Activated T-cell treated with anti-CD3 and anti-CD28 coated beads for 1 hour (primary cell): ENCODE results near the gene LGR6.

ENCODE experiments used
- DNase-seq: peaks from one replicate; pipeline ENCODE4 v3.0.0-alpha.2; 2020; ENCODE audit warnings: low read depth

The LGR6 gene

DNA sequence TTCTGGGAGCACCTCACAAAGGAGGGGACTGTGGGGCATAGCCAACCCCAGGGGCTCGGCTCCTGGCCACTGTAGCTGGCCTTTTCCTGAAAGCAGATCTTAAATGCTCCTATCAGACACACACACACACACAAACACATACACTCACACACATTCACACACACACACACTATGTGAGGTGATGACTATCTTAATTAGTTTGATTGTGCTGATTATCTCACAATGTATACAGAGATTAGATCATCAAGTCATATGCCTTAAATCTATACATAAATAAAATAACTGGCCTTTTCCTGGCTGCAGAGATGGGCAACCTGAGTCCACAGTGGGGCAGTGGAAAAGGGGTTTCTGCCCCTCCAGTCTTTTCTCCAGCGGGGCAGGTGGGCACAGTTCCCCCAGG lies 27.1 kb downstream of the LGR6 start:
- no peak for DNase-seq

GRCh38 chr1:202221911-202222909 lies 28.6 kb downstream of the LGR6 start:
- DNase-seq, result no peak

GRCh38 chr1:202223121-202223860 lies 29.7 kb downstream of the LGR6 start:
- no peak for DNase-seq

GRCh38 chr1:202224453-202224852 lies 30.9 kb downstream of the LGR6 start:
- DNase-seq, result no peak

- DNase-seq, result no peak
Measured at GRCh38 chr1:202225131-202225530, 31.5 kb downstream of the LGR6 start.

- no peak for DNase-seq
Measured at GRCh38 chr1:202227053-202227672, 33.6 kb downstream of the LGR6 start.

DNA sequence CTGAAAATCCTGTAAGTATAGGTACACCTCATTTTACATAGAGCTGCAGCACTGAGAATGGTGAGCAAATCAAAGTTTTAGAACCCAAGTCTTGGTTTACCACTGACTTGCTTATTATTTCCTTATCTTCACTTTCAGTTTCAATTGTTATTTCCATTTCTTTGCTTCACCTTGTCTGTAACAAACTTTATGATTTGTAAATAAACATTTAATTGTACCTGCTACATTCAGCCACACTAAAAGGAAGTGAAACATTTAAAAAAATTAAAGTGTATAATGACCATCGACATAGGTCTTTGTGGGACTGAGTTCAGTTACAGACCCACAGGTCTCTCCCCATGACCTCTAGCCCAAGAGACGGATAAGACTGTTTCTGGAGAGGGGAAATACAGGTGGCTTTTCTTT lies 34.4 kb downstream of the LGR6 start:
- DNase-seq, result no peak

DNA sequence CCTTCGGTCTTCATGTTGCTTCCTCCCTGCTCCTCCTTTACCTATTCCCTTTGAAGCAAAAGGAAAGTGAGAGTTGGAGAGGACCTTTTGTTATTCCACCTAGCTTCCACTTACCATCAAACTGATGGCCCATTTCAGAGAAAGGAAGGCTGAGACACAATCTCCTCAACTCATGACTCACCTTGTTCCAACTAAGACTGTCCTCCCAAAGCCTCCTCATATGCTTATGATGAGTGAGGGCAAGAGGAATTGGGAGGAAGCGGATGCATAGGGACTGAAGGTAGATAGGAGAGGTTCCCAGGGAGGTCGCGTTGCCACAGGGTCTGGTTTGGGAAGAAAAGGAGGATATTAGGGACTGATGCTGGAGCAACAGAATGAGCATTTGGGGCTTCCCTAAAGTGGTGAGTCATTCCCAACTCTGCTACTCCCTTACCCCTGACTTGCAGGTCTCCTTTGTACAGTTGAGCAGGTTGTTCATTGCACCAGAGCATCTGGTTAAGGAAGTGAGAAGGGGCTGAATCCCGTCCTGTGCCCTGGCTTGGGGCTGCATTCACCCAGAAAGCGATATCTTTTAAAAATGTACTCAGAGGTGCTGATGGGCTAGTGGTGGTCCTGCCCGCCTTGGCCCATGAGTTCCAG lies 35.0 kb downstream of the LGR6 start:
- DNase-seq, result no peak

DNA sequence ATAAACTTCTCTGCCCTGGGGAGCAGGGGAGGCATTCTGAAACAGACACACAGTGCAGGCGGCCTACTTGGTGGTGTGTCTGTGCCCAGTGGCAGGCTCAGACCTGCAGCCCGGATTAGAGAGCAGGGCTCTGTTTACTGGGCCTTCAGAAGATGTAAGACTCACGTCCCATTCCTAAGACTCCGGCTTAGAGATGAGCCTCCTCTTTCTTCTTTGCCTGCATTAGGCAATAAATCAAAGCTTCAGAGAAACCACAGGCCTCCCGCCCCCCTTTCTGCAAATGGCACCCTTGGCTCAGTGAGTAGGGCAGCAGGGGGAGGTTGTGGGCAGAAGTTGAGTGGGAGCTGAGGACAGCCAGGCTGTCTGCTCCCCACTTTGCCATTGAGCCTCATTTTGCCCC lies 35.8 kb downstream of the LGR6 start:
- no peak for DNase-seq

GRCh38 chr1:202230061-202230938 lies 36.7 kb downstream of the LGR6 start:
- DNase-seq, result no peak

- no peak for DNase-seq
Measured at GRCh38 chr1:202230939-202231645, 37.5 kb downstream of the LGR6 start.

DNA sequence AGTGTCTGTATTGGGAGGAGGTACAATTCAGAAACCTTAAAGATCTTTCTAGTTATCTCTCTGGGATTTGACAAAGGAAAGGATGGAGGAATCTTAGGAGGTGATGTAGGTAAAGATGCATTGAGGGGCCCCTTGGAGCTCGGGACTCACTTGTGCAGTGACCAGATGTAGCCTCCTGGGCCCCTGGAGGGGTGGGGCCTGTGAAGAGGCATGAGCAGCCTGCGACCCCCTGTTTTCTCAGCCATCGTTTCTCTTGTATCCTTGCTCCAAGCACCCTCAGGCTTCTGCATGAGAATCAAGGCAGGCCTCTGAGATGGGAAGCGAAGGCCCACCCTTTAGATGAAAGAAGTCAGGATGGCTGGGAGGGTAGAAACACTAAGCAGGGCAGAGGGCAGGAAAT lies 39.6 kb downstream of the LGR6 start:
- DNase-seq, result no peak

- DNase-seq, result no peak
Measured at GRCh38 chr1:202233804-202234203, 40.2 kb downstream of the LGR6 start.

GRCh38 chr1:202234331-202235002 lies 40.9 kb downstream of the LGR6 start:
- DNase-seq, result no peak

DNA sequence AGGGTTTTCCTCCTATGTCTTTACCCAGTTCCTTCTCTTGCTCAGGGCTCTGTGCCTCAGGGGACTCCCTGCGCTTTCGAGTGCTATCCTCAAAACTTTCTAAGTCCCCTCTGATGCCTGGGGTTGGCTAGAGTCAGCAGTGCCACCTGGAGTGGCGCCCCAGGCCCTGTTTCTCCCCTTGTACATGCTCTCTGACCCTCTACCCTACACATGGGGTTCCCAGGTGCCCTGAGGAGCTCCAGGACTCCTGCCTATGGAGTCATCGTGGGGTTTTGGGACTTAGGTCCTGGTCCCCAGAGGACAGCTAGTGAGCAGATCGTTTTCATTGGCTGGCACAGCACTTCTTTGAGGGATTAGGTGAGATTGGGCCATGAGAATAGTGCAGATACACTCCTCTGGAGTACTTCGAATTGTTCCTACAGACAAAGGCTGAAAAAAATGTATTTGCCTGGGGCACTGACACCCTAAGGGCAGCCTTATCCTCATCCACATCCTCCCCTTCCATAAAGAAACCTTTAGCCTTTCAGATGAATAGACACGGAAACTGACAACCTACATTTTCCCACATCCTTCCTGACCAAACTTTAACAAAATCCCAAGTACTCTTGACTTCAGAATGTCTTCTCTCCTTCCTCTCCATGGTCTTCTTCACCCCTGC lies 41.5 kb downstream of the LGR6 start:
- no peak for DNase-seq

DNA sequence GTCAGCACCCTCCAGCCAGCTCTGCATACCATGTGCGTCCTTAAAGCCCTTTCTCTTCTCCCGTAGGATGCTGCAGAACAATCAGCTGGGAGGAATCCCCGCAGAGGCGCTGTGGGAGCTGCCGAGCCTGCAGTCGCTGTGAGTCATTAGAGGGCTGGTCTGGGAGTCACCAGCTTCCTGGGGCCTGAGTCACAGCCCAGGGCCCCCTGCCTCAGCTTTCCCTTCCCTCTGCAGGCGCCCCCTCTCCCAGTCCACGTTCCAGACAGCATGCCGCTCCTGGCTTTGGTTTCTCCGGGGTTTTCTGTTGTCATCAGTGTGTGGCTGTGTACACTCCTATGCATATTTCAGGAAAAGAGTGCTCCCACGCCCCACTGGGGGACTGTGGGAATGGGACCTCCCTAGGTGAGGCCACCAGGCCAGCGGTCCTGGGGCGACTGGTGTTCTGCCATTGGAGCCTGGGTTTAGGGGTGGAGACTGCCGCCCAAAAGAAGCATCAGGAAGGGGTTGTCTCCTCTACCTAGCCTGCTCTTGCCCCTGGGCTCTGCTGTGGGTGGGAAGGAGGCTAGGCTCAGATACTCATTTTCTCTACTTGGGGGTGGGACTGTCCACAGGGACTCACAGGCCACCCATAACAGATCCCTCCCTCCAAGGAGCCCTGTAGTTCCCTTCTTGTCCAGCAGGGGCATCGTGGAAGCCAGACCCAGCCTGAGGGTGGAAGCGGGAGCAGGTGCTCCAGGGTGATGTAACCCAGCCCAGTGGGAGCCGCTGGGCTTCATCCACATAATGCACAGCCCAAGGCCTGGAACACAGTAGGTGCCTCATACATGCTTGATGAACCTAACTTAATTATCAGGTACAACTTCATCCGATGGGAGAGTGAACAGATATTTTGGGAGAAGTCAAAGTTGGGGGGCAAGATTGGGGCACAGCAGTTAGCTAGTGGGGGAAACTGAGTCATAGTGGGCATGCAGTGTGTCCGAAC lies 42.5 kb downstream of the LGR6 start:
- DNase-seq, result peak; percentile 49

DNA sequence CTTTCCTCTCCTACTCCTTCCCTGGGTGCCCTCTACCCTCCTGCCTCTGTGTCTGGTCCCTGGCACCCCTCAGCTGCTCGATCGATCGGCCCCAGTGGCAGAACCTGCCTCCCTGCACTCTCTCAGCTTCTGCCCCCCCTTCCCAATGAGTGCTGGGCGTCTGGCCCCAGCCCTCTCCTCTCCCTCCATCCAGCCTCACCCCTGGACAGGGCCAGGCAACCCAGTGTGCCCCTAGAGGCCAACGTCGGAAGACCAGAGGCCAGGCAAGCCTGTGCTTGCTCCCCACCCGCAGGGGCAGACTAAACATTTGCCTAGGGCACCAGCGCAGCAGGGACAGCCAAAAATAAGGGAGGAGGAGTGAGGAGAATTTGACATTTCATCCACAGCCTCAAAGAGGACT lies 43.5 kb downstream of the LGR6 start:
- DNase-seq, result no peak

- no peak for DNase-seq
Measured at GRCh38 chr1:202238914-202239313, 45.3 kb downstream of the LGR6 start.
